ENCODE measurements around the gene PSMA2.
"Not testable (repeated sequence)": the region's sequence is repeated elsewhere in the genome, so short reads cannot be mapped to it uniquely, and the experiment has no call there.

PSMA2 gene

GRCh38 chr7:42900842-42901241 lies 31.1 kb downstream of the PSMA2 start:
- DNase-seq, result no peak

DNA sequence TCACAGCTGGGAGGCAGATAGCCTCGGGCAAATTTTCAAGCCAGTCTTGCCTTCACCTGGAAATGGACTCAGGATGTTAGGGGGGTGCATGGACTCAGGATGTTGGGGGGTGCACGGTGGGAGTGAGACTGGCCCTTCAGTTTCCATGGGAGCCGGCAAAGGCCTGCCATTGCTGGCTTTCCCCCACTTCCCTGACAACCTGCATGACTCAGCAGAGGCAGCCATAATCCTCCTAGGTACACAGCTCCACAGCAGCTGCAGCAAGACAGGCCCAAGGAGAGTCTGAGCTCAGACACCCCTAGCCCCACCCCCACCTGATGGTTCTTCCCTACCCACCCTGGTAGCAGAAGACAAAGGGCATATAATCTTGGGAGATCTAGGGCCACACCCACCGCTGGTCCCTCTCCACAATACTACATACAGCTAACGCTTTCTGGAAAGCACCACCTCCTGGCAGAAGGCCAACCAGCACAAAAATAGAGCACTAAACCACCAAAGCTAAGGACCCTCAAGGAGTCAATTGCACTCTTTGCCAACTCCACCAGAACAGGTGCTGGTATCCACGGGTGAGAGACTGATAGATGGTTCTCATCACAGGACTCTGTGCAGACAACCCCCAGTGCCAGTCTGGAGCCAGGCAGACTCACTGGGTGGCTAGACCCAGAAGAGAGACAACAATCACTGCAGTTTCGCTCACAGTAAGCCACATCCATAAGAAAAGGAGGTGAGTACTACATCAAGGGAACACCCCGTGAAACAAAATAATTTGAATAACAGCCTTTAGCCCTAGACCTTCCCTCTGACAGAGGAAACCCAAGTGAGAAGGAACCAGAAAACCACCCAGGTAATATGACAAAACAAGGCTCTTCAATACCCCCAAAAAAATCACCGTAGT lies 38.4 kb downstream of the PSMA2 start:
- DNase-seq, result peak; percentile 20

DNA sequence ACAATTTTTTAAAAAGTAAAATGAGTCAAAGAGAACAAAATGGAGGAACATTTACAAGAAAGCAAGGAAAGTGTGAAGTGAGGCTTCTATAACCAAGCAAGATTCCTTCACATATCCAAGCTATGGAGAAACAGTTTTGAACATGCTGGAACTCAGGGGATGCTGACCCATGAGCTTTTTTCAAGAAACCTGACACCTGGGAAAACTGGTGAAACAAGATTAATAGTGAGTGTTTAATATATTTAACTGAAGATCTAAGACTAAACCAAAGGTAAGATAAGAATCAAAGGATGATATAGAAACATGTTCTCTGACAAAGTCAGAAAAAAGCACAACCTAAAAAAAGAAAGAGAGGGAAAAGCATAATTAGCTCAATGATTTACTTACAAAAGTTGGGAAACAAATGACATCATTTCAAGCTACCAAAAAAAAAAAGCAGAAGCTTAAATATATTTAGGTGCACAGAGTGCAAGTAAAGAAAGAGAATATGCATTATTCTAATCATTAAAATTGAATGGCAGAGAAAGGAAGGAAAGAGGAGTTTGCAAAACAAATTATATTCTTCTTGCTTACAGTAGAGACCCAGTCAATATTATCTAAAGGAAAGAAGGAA lies 45.0 kb downstream of the PSMA2 start:
- no peak for DNase-seq

- DNase-seq, result no peak
Measured at GRCh38 chr7:42886129-42886528, 45.8 kb downstream of the PSMA2 start.

GRCh38 chr7:42885183-42885582 lies 46.8 kb downstream of the PSMA2 start:
- DNase-seq, result not testable (repeated sequence)

DNA sequence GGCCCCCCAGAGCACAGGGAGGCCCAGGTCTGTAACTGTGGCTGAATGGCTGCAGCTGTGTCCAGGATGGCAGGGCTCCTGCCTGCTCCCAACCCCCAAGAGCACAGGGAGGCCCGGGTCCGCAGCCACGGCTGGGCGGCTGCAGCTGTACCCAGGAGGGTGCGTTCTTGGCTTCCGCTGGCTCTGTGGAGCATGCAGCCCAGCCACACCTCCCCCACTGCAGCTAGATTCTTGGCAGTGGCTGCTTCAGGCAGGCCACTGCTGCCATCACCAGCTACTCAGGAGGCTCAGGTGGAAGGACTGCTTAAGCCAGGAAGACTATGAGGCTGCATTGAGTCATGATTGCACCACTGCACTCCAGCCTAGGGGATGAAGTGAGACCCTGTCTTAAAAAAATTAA lies 48.0 kb downstream of the PSMA2 start:
- DNase-seq, result peak; percentile 74

- DNase-seq, result no peak
Measured at GRCh38 chr7:42880392-42880791, 51.6 kb downstream of the PSMA2 start.

- peak; percentile 36 for DNase-seq
Measured at GRCh38 chr7:42878303-42878702, 53.7 kb downstream of the PSMA2 start.

DNA sequence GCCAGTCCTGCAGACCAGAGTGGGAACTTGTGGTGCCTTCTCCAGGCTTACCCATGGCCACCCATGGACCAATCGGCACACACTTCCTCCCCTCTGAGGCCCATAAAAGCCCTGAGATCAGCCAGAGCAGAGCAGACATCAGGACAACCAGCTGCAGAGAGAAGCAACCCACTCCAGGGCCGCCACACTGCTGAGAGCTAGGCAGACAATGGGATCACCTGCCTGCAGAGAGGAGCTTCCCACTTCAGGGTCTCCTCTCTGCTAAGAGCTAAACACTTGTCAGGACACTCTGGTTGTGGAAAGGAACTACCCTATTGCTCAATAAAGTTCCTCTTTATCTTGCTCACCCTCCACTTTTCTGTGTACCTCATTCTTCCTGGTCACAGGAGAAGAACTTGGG lies 54.1 kb downstream of the PSMA2 start:
- no peak for DNase-seq

DNA sequence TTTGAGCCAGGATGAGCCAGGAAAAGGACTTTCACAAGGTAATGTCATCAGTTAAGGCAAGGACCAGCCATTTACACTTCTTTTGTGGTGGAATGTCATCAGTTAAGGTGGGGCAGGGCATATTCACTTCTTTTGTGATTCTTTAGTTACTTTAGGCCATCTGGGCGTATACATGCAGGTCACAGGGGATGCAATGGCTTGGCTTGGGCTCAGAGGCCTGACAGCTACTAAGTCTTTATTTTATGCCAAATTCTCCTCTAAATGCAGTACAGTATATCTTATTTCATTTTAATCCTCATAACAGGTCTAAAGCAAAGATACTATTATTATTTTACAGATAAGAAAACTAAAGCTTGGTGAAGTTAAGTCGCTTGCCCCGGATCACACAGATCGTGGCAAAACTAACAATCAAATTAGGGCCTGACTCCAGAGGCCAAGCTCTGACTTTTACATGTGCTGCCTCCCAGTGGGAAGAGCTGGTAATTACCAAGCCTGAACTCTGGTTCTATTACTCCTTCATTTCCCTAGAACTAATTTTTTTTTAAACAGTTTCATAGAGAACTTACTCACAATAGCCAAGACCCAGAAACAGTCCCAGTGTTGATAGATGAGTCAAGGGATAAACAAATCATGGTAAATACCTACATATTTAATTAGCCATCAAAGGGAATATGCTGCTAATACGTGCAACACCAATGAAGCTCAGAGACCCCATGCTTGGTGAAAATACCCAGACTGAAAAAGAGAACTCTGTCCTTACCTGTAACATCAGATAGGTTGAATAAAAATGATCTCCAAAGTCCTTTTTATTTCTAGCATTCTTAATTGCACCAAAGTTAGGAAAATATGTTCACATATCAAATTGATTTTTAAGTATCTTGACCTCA lies 55.5 kb downstream of the PSMA2 start:
- peak; percentile 72 for DNase-seq

DNA sequence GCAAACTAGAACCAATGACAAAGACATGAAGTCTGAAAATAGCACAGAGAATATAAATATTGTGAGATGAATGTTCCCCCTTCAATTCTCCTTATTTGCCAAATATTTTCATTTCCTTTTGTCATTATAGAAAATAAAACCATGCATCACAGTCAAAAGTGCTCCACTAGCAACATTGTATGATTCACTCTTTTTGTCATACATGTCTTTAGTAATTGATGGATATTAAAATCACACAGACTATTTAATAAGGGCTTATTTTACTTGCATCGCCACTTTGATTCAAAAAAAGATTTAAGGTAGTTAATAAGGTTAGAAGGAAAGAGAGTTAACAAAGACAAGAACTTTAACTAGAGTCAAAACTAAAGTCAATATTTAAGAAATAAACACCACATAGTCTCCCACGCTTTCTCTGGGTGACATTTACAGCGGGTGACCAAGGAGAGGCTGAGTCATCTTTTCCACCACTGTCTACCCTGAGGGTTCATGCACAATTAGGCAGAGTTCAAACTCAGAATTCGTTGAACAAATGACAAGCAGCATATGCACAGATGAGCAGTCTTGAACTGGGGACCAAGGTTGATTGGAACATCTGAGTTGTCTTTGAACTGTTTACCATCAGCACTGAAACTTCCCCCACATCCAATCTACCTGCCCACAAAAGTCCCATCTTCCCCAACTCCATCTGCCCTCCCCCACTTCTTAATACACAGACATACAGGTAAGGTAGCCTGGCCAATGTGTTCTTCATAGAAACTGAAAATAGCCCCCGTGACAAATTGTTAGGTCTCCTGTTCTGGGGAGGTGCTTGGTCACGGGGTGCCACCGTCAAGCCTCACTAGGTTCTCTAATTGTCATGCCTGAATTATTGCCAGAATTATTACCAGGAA lies 62.6 kb downstream of the PSMA2 start:
- DNase-seq, result peak; percentile 21

DNA sequence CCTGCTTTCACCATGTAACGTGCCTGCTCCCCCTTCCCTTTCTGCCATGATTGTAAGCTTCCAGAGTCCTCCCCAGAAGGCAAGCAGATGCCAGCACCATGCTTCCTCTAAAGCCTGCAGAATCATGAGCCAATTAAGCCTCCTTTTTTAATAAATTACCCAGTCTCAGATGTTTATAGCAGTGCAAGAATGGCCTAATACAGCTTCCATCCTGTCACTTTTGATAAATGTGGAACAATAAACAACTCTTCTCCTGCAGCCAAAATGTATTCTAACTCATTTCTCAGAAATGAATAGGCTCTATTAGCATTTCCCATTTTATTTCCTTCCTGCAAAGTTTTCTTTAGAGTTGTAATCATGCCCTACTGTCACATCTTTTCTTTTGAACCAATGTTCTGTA lies 63.5 kb downstream of the PSMA2 start:
- DNase-seq, result no peak

Data from RPMI8226 (cell line).